Measurements from ENCODE around the gene H19.

Gene H19

GRCh38 chr11:1959786-1960185 lies 37.9 kb downstream of the H19 start:
- in situ Hi-C loops (cut with MboI; ENCODE audit: low pct_unique_long_range_greater_than_20kb, low sequenced_read_pairs, unreplicated experiment), result no loop called here
- DNase-seq (ENCODE audit: low spot score), result no peak
- no peak for TF ChIP-seq CTCF (IDR thresholded peaks at IDR 0.05; ENCODE audit: extremely low read depth, insufficient read depth, missing control alignments)

- no peak for TF ChIP-seq CTCF (IDR thresholded peaks at IDR 0.05; ENCODE audit: extremely low read depth, insufficient read depth, missing control alignments)
- no peak for DNase-seq (ENCODE audit: low spot score)
- in situ Hi-C loops (cut with MboI; ENCODE audit: low pct_unique_long_range_greater_than_20kb, low sequenced_read_pairs, unreplicated experiment), result no loop called here
Observed at GRCh38 chr11:1958367-1958766, 39.3 kb downstream of the H19 start.

- TF ChIP-seq CTCF (IDR thresholded peaks at IDR 0.05; ENCODE audit: extremely low read depth, insufficient read depth, missing control alignments), result peak; percentile 23
- no peak for DNase-seq (ENCODE audit: low spot score)
- in situ Hi-C loops (cut with MboI; ENCODE audit: low pct_unique_long_range_greater_than_20kb, low sequenced_read_pairs, unreplicated experiment), result no loop called here
Observed at GRCh38 chr11:1953489-1954266, 44.0 kb downstream of the H19 start.

- in situ Hi-C loops (cut with MboI; ENCODE audit: low pct_unique_long_range_greater_than_20kb, low sequenced_read_pairs, unreplicated experiment), result no loop called here
- no peak for TF ChIP-seq CTCF (IDR thresholded peaks at IDR 0.05; ENCODE audit: extremely low read depth, insufficient read depth, missing control alignments)
- DNase-seq (ENCODE audit: low spot score), result no peak
Observed at GRCh38 chr11:1952806-1953482, 44.7 kb downstream of the H19 start.

- TF ChIP-seq CTCF (IDR thresholded peaks at IDR 0.05; ENCODE audit: extremely low read depth, insufficient read depth, missing control alignments), result no peak
- in situ Hi-C loops (cut with MboI; ENCODE audit: low pct_unique_long_range_greater_than_20kb, low sequenced_read_pairs, unreplicated experiment), result no loop called here
- DNase-seq (ENCODE audit: low spot score), result no peak
Observed at GRCh38 chr11:1949922-1950321, 47.7 kb downstream of the H19 start.

GRCh38 chr11:1949302-1949701 lies 48.3 kb downstream of the H19 start:
- no peak for TF ChIP-seq CTCF (IDR thresholded peaks at IDR 0.05; ENCODE audit: extremely low read depth, insufficient read depth, missing control alignments)
- in situ Hi-C loops (cut with MboI; ENCODE audit: low pct_unique_long_range_greater_than_20kb, low sequenced_read_pairs, unreplicated experiment), result no loop called here
- no peak for DNase-seq (ENCODE audit: low spot score)

Measured in GM13977 (cell line).